GM23338 (cell line): ENCODE data around the gene IRF1. TPM values are rescaled to one million over a fixed set of nuclear protein-coding genes. Genes with fewer than 3 reads are reported as not detected.

Experiments used
- ATAC-seq: fragments of 200-7000 bp; cut with Tn5 transposase; 3 replicates; pipeline ENCODE4 v1.9.1; 2020
- DNase-seq: peaks from one replicate; pipeline ENCODE4 v3.0.0-alpha.2; 2015; ENCODE audit warnings: low spot score
- H2AFZ ChIP-seq: fragments of 200-600 bp; sonication (generic); 2 replicates; pipeline ENCODE4 v1.8.0; 2016; ENCODE audit warnings: antibody characterized with exemption, mild to moderate bottlenecking, moderate library complexity
- H3F3A ChIP-seq: fragments of 200-600 bp; sonication (generic); replicated peaks from 2 replicates; pipeline ENCODE4 v1.8.0; 2017; ENCODE audit warnings: antibody characterized with exemption, mixed run types, low read depth
- H3K27ac ChIP-seq: fragments of 200-600 bp; sonication (generic); 2 replicates; pipeline ENCODE4 v1.6.1; 2016; ENCODE audit warnings: low read depth
- H3K27me3 ChIP-seq: fragments of 200-600 bp; sonication (generic); 2 replicates; pipeline ENCODE4 v1.8.0; 2016; ENCODE audit warnings: mild to moderate bottlenecking, mixed run types, moderate library complexity; ENCODE audit not compliant: insufficient read depth
- H3K36me3 ChIP-seq: fragments of 200-600 bp; sonication (generic); 2 replicates; pipeline ENCODE4 v1.8.0; 2016; ENCODE audit warnings: mild to moderate bottlenecking; ENCODE audit not compliant: insufficient read depth
- H3K4me1 ChIP-seq: fragments of 200-600 bp; sonication (generic); 2 replicates; pipeline ENCODE4 v1.8.0; 2016; ENCODE audit warnings: mild to moderate bottlenecking, moderate library complexity; ENCODE audit not compliant: insufficient read depth
- H3K4me2 ChIP-seq: fragments of 200-600 bp; sonication (generic); 2 replicates; pipeline ENCODE4 v1.7.1; 2017; ENCODE audit warnings: mixed run types
- H3K4me3 ChIP-seq: fragments of 200-600 bp; sonication (generic); 2 replicates; pipeline ENCODE4 v1.6.1; 2016; ENCODE audit warnings: mixed run types
- H3K79me2 ChIP-seq: fragments of 200-600 bp; sonication (generic); replicated peaks from 2 replicates; pipeline ENCODE4 v1.8.0; 2017; ENCODE audit warnings: mild to moderate bottlenecking; ENCODE audit not compliant: insufficient read depth
- H3K9me2 ChIP-seq: fragments of 200-600 bp; sonication (generic); 2 replicates; pipeline ENCODE4 v1.8.0; 2017; ENCODE audit not compliant: insufficient read depth
- H4K20me1 ChIP-seq: fragments of 200-600 bp; sonication (generic); replicated peaks from 2 replicates; pipeline ENCODE4 v1.8.0; 2017; ENCODE audit warnings: mild to moderate bottlenecking; ENCODE audit not compliant: insufficient read depth
- H3K27ac Mint-ChIP-seq: 2 replicates; pipeline ENCODE4 v1.8.0; 2020; ENCODE audit warnings: inconsistent platforms, mild to moderate bottlenecking, moderate library complexity, mixed read lengths
- H3K27me3 Mint-ChIP-seq: 3 replicates; pipeline ENCODE4 v1.8.0; 2022; ENCODE audit warnings: low read depth, mild to moderate bottlenecking, moderate library complexity, mixed read lengths, inconsistent platforms; ENCODE audit not compliant: insufficient read depth, poor library complexity
- H3K36me3 Mint-ChIP-seq: 3 replicates; pipeline ENCODE4 v1.8.0; 2021; ENCODE audit warnings: low read depth, mild to moderate bottlenecking, inconsistent platforms, moderate library complexity, mixed read lengths
- H3K4me1 Mint-ChIP-seq: 3 replicates; pipeline ENCODE4 v1.8.0; 2020; ENCODE audit warnings: mild to moderate bottlenecking, inconsistent platforms, mixed read lengths
- H3K4me3 Mint-ChIP-seq: 3 replicates; pipeline ENCODE4 v1.8.0; 2021; ENCODE audit warnings: moderate library complexity, mild to moderate bottlenecking, inconsistent platforms, mixed read lengths
- H3K9me3 Mint-ChIP-seq: 3 replicates; pipeline ENCODE4 v1.8.0; 2020; ENCODE audit warnings: moderate library complexity, mild to moderate bottlenecking, inconsistent platforms, mixed read lengths
- EZH2 ChIP-seq: fragments of 200-600 bp; sonication (generic); IDR thresholded peaks from one replicate; pipeline ENCODE4 v1.8.0; 2017; ENCODE audit warnings: antibody characterized with exemption, mild to moderate bottlenecking, low read depth; ENCODE audit not compliant: unreplicated experiment
- EZH2phosphoT487 ChIP-seq: fragments of 200-600 bp; sonication (generic); IDR thresholded peaks from one replicate; pipeline ENCODE4 v1.8.1; 2018; ENCODE audit warnings: antibody characterized with exemption; ENCODE audit not compliant: unreplicated experiment
- JUNB ChIP-seq: IDR thresholded peaks from one replicate; pipeline ENCODE4 v1.6.1; 2016; ENCODE audit warnings: antibody characterized with exemption; ENCODE audit not compliant: unreplicated experiment
- NANOG ChIP-seq: IDR thresholded peaks from 2 replicates; pipeline ENCODE4 v1.6.1; 2016; ENCODE audit warnings: antibody characterized with exemption, borderline replicate concordance
- POLR2AphosphoS5 ChIP-seq: IDR thresholded peaks from 2 replicates; pipeline ENCODE4 v1.6.1; 2016; ENCODE audit warnings: antibody characterized with exemption, low read depth
- REST ChIP-seq: IDR thresholded peaks from one replicate; pipeline ENCODE4 v1.6.1; 2018; ENCODE audit warnings: antibody characterized with exemption; ENCODE audit not compliant: unreplicated experiment
- STAT1 ChIP-seq: IDR thresholded peaks from one replicate; pipeline ENCODE4 v1.6.1; 2016; ENCODE audit warnings: antibody characterized with exemption; ENCODE audit not compliant: unreplicated experiment
- ZNF114 ChIP-seq: fragments of 250-450 bp; sonication (Bioruptor Pico); IDR thresholded peaks from 2 replicates; pipeline ENCODE4 v1.5.0; 2020; ENCODE audit warnings: mild to moderate bottlenecking, moderate library complexity
- ZNF331 ChIP-seq: fragments of 250-450 bp; sonication (Bioruptor Pico); IDR thresholded peaks from 2 replicates; pipeline ENCODE4 v1.5.0; 2020; ENCODE audit warnings: low read depth, mild to moderate bottlenecking, moderate library complexity
- polyA plus RNA-seq: library from polyadenylated mRNA; unstranded; fragments of >200 nt; fragmentation: Nextera tagmentation; extraction: Ambion mirVana; gene quantifications from 2 replicates; pipeline ENCODE4 v1.2.1, GENCODE V29; 2016
- total RNA-seq: library from RNA; depleted of rRNA; stranded (reverse); fragments of >200 nt; shearing (Covaris generic); gene quantifications from 2 replicates; pipeline ENCODE4 v1.2.3, GENCODE V29; 2014
- TF ChIP-seq, protein P1 (sequence below): fragments of 250-450 bp; sonication (Bioruptor Pico); IDR thresholded peaks from 2 replicates; pipeline ENCODE4 v1.5.0; 2020; ENCODE audit warnings: mild to moderate bottlenecking, moderate library complexity
- TF ChIP-seq, protein P2 (sequence below), 2 experiments: fragments of 200-600 bp in 1 of 2; sonication (generic) in 1 of 2; conservative IDR thresholded peaks; 2 replicates each; pipeline versions ENCODE4 v1.5.1 to v1.6.1; 2016 to 2017; ENCODE audit warnings: antibody characterized with exemption in 2 of 2, low read depth in 2 of 2, mild to moderate bottlenecking in 2 of 2, moderate library complexity in 1 of 2
- TF ChIP-seq, protein P3 (sequence below): IDR thresholded peaks from 2 replicates; pipeline ENCODE4 v1.6.1; 2016; ENCODE audit warnings: antibody characterized with exemption

IRF1 gene
- total and polyA plus RNA-seq, 2 experiments from 2014 or later: 6.9 to 8.6 TPM

GRCh38 chr5:132445640-132445923, 45.0 kb downstream of the IRF1 start:
- Histone ChIP-seq H3K9me2 (peaks cover 2% of the 10 kb centered on the region; the same call in 1 of the 2 replicates), H3K4me2 (no peak overlapping the region), H4K20me1 (no peaks in the 10 kb centered on the region), H3K36me3 (no peaks in the 10 kb centered on the region), H3K4me3 (no peak overlapping the region), H3K27ac (no peak overlapping the region), H3K4me1 (peaks cover 14% of the 10 kb centered on the region), H3K79me2 (no peaks in the 10 kb centered on the region), H3K27me3 (no peaks in the 10 kb centered on the region), H3F3A (no peaks in the 10 kb centered on the region), H2AFZ (peak overlapping the region; percentile 14; the same call in 1 of the 2 replicates)
- Mint-ChIP-seq H3K4me3 (no peak overlapping the region), H3K9me3 (peaks cover 10% of the 10 kb centered on the region), H3K36me3 (peaks cover 10% of the 10 kb centered on the region), H3K27me3 (peaks cover 17% of the 10 kb centered on the region), H3K4me1 (peaks cover 24% of the 10 kb centered on the region), H3K27ac (no peak overlapping the region)
- ATAC-seq (peak; percentile 28; the same call in 2 of the 3 replicates), DNase-seq (no peak)
- TF ChIP-seq, protein P1, sequence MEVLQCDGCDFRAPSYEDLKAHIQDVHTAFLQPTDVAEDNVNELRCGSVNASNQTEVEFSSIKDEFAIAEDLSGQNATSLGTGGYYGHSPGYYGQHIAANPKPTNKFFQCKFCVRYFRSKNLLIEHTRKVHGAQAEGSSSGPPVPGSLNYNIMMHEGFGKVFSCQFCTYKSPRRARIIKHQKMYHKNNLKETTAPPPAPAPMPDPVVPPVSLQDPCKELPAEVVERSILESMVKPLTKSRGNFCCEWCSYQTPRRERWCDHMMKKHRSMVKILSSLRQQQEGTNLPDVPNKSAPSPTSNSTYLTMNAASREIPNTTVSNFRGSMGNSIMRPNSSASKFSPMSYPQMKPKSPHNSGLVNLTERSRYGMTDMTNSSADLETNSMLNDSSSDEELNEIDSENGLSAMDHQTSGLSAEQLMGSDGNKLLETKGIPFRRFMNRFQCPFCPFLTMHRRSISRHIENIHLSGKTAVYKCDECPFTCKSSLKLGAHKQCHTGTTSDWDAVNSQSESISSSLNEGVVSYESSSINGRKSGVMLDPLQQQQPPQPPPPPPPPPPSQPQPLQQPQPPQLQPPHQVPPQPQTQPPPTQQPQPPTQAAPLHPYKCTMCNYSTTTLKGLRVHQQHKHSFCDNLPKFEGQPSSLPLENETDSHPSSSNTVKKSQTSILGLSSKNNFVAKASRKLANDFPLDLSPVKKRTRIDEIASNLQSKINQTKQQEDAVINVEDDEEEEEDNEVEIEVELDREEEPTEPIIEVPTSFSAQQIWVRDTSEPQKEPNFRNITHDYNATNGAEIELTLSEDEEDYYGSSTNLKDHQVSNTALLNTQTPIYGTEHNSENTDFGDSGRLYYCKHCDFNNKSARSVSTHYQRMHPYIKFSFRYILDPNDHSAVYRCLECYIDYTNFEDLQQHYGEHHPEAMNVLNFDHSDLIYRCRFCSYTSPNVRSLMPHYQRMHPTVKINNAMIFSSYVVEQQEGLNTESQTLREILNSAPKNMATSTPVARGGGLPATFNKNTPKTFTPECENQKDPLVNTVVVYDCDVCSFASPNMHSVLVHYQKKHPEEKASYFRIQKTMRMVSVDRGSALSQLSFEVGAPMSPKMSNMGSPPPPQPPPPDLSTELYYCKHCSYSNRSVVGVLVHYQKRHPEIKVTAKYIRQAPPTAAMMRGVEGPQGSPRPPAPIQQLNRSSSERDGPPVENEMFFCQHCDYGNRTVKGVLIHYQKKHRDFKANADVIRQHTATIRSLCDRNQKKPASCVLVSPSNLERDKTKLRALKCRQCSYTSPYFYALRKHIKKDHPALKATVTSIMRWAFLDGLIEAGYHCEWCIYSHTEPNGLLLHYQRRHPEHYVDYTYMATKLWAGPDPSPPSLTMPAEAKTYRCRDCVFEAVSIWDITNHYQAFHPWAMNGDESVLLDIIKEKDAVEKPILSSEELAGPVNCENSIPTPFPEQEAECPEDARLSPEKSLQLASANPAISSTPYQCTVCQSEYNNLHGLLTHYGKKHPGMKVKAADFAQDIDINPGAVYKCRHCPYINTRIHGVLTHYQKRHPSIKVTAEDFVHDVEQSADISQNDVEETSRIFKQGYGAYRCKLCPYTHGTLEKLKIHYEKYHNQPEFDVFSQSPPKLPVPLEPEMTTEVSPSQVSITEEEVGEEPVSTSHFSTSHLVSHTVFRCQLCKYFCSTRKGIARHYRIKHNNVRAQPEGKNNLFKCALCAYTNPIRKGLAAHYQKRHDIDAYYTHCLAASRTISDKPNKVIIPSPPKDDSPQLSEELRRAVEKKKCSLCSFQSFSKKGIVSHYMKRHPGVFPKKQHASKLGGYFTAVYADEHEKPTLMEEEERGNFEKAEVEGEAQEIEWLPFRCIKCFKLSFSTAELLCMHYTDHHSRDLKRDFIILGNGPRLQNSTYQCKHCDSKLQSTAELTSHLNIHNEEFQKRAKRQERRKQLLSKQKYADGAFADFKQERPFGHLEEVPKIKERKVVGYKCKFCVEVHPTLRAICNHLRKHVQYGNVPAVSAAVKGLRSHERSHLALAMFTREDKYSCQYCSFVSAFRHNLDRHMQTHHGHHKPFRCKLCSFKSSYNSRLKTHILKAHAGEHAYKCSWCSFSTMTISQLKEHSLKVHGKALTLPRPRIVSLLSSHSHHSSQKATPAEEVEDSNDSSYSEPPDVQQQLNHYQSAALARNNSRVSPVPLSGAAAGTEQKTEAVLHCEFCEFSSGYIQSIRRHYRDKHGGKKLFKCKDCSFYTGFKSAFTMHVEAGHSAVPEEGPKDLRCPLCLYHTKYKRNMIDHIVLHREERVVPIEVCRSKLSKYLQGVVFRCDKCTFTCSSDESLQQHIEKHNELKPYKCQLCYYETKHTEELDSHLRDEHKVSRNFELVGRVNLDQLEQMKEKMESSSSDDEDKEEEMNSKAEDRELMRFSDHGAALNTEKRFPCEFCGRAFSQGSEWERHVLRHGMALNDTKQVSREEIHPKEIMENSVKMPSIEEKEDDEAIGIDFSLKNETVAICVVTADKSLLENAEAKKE (CRISPR knock-in tag): no peak
- no peak for TF ChIP-seq EZH2phosphoT487
- TF ChIP-seq REST: no peak
- no peak for TF ChIP-seq POLR2AphosphoS5
- TF ChIP-seq, protein P2, sequence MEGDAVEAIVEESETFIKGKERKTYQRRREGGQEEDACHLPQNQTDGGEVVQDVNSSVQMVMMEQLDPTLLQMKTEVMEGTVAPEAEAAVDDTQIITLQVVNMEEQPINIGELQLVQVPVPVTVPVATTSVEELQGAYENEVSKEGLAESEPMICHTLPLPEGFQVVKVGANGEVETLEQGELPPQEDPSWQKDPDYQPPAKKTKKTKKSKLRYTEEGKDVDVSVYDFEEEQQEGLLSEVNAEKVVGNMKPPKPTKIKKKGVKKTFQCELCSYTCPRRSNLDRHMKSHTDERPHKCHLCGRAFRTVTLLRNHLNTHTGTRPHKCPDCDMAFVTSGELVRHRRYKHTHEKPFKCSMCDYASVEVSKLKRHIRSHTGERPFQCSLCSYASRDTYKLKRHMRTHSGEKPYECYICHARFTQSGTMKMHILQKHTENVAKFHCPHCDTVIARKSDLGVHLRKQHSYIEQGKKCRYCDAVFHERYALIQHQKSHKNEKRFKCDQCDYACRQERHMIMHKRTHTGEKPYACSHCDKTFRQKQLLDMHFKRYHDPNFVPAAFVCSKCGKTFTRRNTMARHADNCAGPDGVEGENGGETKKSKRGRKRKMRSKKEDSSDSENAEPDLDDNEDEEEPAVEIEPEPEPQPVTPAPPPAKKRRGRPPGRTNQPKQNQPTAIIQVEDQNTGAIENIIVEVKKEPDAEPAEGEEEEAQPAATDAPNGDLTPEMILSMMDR (conservative IDR thresholded peaks at IDR 0.05; ENCODE audit: low read depth in 2 of 2): no peak
- no peak for TF ChIP-seq EZH2
- TF ChIP-seq ZNF114: no peak
- no peak for TF ChIP-seq NANOG
- TF ChIP-seq STAT1: no peak
- no peak for TF ChIP-seq ZNF331
- TF ChIP-seq, protein P3, sequence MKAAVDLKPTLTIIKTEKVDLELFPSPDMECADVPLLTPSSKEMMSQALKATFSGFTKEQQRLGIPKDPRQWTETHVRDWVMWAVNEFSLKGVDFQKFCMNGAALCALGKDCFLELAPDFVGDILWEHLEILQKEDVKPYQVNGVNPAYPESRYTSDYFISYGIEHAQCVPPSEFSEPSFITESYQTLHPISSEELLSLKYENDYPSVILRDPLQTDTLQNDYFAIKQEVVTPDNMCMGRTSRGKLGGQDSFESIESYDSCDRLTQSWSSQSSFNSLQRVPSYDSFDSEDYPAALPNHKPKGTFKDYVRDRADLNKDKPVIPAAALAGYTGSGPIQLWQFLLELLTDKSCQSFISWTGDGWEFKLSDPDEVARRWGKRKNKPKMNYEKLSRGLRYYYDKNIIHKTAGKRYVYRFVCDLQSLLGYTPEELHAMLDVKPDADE: no peak
- TF ChIP-seq JUNB: no peak
